GM23338 (cell line): Measurements from ENCODE around the gene PRKCH. TPM values are rescaled to one million over a fixed set of nuclear protein-coding genes. Genes with fewer than 3 reads are reported as not detected.
A peak's percentile ranks its signal among the peaks of the same experiment; 100 is the strongest.

Source experiments
- ATAC-seq: fragments of 200-7000 bp; cut with Tn5 transposase; 3 replicates; pipeline ENCODE4 v1.9.1; 2020
- DNase-seq: peaks from one replicate; pipeline ENCODE4 v3.0.0-alpha.2; 2015; ENCODE audit warnings: low spot score
- H2AFZ ChIP-seq: fragments of 200-600 bp; sonication (generic); 2 replicates; pipeline ENCODE4 v1.8.0; 2016; ENCODE audit warnings: antibody characterized with exemption, mild to moderate bottlenecking, moderate library complexity
- H3F3A ChIP-seq: fragments of 200-600 bp; sonication (generic); replicated peaks from 2 replicates; pipeline ENCODE4 v1.8.0; 2017; ENCODE audit warnings: antibody characterized with exemption, mixed run types, low read depth
- H3K27ac ChIP-seq: fragments of 200-600 bp; sonication (generic); 2 replicates; pipeline ENCODE4 v1.6.1; 2016; ENCODE audit warnings: low read depth
- H3K27me3 ChIP-seq: fragments of 200-600 bp; sonication (generic); 2 replicates; pipeline ENCODE4 v1.8.0; 2016; ENCODE audit warnings: mild to moderate bottlenecking, mixed run types, moderate library complexity; ENCODE audit not compliant: insufficient read depth
- H3K36me3 ChIP-seq: fragments of 200-600 bp; sonication (generic); 2 replicates; pipeline ENCODE4 v1.8.0; 2016; ENCODE audit warnings: mild to moderate bottlenecking; ENCODE audit not compliant: insufficient read depth
- H3K4me1 ChIP-seq: fragments of 200-600 bp; sonication (generic); 2 replicates; pipeline ENCODE4 v1.8.0; 2016; ENCODE audit warnings: mild to moderate bottlenecking, moderate library complexity; ENCODE audit not compliant: insufficient read depth
- H3K4me2 ChIP-seq: fragments of 200-600 bp; sonication (generic); 2 replicates; pipeline ENCODE4 v1.7.1; 2017; ENCODE audit warnings: mixed run types
- H3K4me3 ChIP-seq: fragments of 200-600 bp; sonication (generic); 2 replicates; pipeline ENCODE4 v1.6.1; 2016; ENCODE audit warnings: mixed run types
- H3K79me2 ChIP-seq: fragments of 200-600 bp; sonication (generic); replicated peaks from 2 replicates; pipeline ENCODE4 v1.8.0; 2017; ENCODE audit warnings: mild to moderate bottlenecking; ENCODE audit not compliant: insufficient read depth
- H3K9me2 ChIP-seq: fragments of 200-600 bp; sonication (generic); 2 replicates; pipeline ENCODE4 v1.8.0; 2017; ENCODE audit not compliant: insufficient read depth
- H4K20me1 ChIP-seq: fragments of 200-600 bp; sonication (generic); replicated peaks from 2 replicates; pipeline ENCODE4 v1.8.0; 2017; ENCODE audit warnings: mild to moderate bottlenecking; ENCODE audit not compliant: insufficient read depth
- H3K27ac Mint-ChIP-seq: 2 replicates; pipeline ENCODE4 v1.8.0; 2020; ENCODE audit warnings: inconsistent platforms, mild to moderate bottlenecking, moderate library complexity, mixed read lengths
- H3K27me3 Mint-ChIP-seq: 3 replicates; pipeline ENCODE4 v1.8.0; 2022; ENCODE audit warnings: low read depth, mild to moderate bottlenecking, moderate library complexity, mixed read lengths, inconsistent platforms; ENCODE audit not compliant: insufficient read depth, poor library complexity
- H3K36me3 Mint-ChIP-seq: 3 replicates; pipeline ENCODE4 v1.8.0; 2021; ENCODE audit warnings: low read depth, mild to moderate bottlenecking, inconsistent platforms, moderate library complexity, mixed read lengths
- H3K4me1 Mint-ChIP-seq: 3 replicates; pipeline ENCODE4 v1.8.0; 2020; ENCODE audit warnings: mild to moderate bottlenecking, inconsistent platforms, mixed read lengths
- H3K4me3 Mint-ChIP-seq: 3 replicates; pipeline ENCODE4 v1.8.0; 2021; ENCODE audit warnings: moderate library complexity, mild to moderate bottlenecking, inconsistent platforms, mixed read lengths
- H3K9me3 Mint-ChIP-seq: 3 replicates; pipeline ENCODE4 v1.8.0; 2020; ENCODE audit warnings: moderate library complexity, mild to moderate bottlenecking, inconsistent platforms, mixed read lengths
- CREB1 ChIP-seq: fragments of 250-450 bp; sonication (Bioruptor Pico); IDR thresholded peaks from 2 replicates; pipeline ENCODE4 v1.5.0; 2020; ENCODE audit warnings: low read depth, mild to moderate bottlenecking, moderate library complexity
- CTCF ChIP-seq, 2 experiments: fragments of 200-600 bp in 1 of 2; sonication (generic) in 1 of 2; conservative IDR thresholded peaks; 2 replicates each; pipeline versions ENCODE4 v1.5.1 to v1.6.1; 2016 to 2017; ENCODE audit warnings: antibody characterized with exemption in 2 of 2, low read depth in 2 of 2, mild to moderate bottlenecking in 2 of 2, moderate library complexity in 1 of 2
- EZH2 ChIP-seq: fragments of 200-600 bp; sonication (generic); IDR thresholded peaks from one replicate; pipeline ENCODE4 v1.8.0; 2017; ENCODE audit warnings: antibody characterized with exemption, mild to moderate bottlenecking, low read depth; ENCODE audit not compliant: unreplicated experiment
- EZH2phosphoT487 ChIP-seq: fragments of 200-600 bp; sonication (generic); IDR thresholded peaks from one replicate; pipeline ENCODE4 v1.8.1; 2018; ENCODE audit warnings: antibody characterized with exemption; ENCODE audit not compliant: unreplicated experiment
- NANOG ChIP-seq: IDR thresholded peaks from 2 replicates; pipeline ENCODE4 v1.6.1; 2016; ENCODE audit warnings: antibody characterized with exemption, borderline replicate concordance
- POLR2AphosphoS5 ChIP-seq: IDR thresholded peaks from 2 replicates; pipeline ENCODE4 v1.6.1; 2016; ENCODE audit warnings: antibody characterized with exemption, low read depth
- STAT1 ChIP-seq: IDR thresholded peaks from one replicate; pipeline ENCODE4 v1.6.1; 2016; ENCODE audit warnings: antibody characterized with exemption; ENCODE audit not compliant: unreplicated experiment
- ZNF114 ChIP-seq: fragments of 250-450 bp; sonication (Bioruptor Pico); IDR thresholded peaks from 2 replicates; pipeline ENCODE4 v1.5.0; 2020; ENCODE audit warnings: mild to moderate bottlenecking, moderate library complexity
- ZNF331 ChIP-seq: fragments of 250-450 bp; sonication (Bioruptor Pico); IDR thresholded peaks from 2 replicates; pipeline ENCODE4 v1.5.0; 2020; ENCODE audit warnings: low read depth, mild to moderate bottlenecking, moderate library complexity
- polyA plus RNA-seq: library from polyadenylated mRNA; unstranded; fragments of >200 nt; fragmentation: Nextera tagmentation; extraction: Ambion mirVana; gene quantifications from 2 replicates; pipeline ENCODE4 v1.2.1, GENCODE V29; 2016
- total RNA-seq: library from RNA; depleted of rRNA; stranded (reverse); fragments of >200 nt; shearing (Covaris generic); gene quantifications from 2 replicates; pipeline ENCODE4 v1.2.3, GENCODE V29; 2014
- TF ChIP-seq, protein P1 (sequence below): IDR thresholded peaks from 2 replicates; pipeline ENCODE4 v1.6.1; 2016; ENCODE audit warnings: antibody characterized with exemption
- TF ChIP-seq, protein P2 (sequence below): IDR thresholded peaks from one replicate; pipeline ENCODE4 v1.6.1; 2018; ENCODE audit warnings: antibody characterized with exemption; ENCODE audit not compliant: unreplicated experiment

Gene PRKCH
- total and polyA plus RNA-seq, 2 experiments from 2014 or later = 5.4 to 10.1 TPM

- H3K27ac ChIP-seq = peak overlapping the region; percentile 0; the same call in 1 of the 2 replicates
- H3K27ac Mint-ChIP-seq = peak overlapping the region; percentile 10; the same call in 1 of the 2 replicates
- H3K79me2 ChIP-seq = no peaks in the 10 kb centered on the region
- H3K36me3 ChIP-seq = no peaks in the 10 kb centered on the region
- peak overlapping the region; percentile 64 for H3K4me2 ChIP-seq
- no peaks in the 10 kb centered on the region for H3K36me3 Mint-ChIP-seq
- TF ChIP-seq POLR2AphosphoS5 = no peak
- TF ChIP-seq NANOG = no peak
- no peak for TF ChIP-seq STAT1
- no peak for TF ChIP-seq EZH2
- no peak for TF ChIP-seq CREB1 (CRISPR knock-in tag)
- TF ChIP-seq, protein P1, sequence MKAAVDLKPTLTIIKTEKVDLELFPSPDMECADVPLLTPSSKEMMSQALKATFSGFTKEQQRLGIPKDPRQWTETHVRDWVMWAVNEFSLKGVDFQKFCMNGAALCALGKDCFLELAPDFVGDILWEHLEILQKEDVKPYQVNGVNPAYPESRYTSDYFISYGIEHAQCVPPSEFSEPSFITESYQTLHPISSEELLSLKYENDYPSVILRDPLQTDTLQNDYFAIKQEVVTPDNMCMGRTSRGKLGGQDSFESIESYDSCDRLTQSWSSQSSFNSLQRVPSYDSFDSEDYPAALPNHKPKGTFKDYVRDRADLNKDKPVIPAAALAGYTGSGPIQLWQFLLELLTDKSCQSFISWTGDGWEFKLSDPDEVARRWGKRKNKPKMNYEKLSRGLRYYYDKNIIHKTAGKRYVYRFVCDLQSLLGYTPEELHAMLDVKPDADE = no peak
- peak; percentile 40 to 47 for TF ChIP-seq CTCF (conservative IDR thresholded peaks at IDR 0.05; ENCODE audit: low read depth in 2 of 2)
- TF ChIP-seq ZNF114 = no peak
- peaks cover under 1% of the 10 kb centered on the region; the same call in 1 of the 3 replicates for H3K9me3 Mint-ChIP-seq
- peaks cover 58% of the 10 kb centered on the region for H3K4me1 Mint-ChIP-seq
- H4K20me1 ChIP-seq = no peaks in the 10 kb centered on the region
- ATAC-seq = peak; percentile 39
- peak overlapping the region; percentile 32 for H3K4me3 Mint-ChIP-seq
- peaks cover 2% of the 10 kb centered on the region; the same call in 1 of the 2 replicates for H3F3A ChIP-seq
- H3K9me2 ChIP-seq = no peaks in the 10 kb centered on the region
- DNase-seq = peak; percentile 77
- no peaks in the 10 kb centered on the region for H3K27me3 ChIP-seq
- H3K4me1 ChIP-seq = peaks cover 60% of the 10 kb centered on the region
- peak overlapping the region; percentile 40; the same call in 1 of the 2 replicates for H3K4me3 ChIP-seq
- no peak overlapping the region for H2AFZ ChIP-seq
- H3K27me3 Mint-ChIP-seq = peaks cover 4% of the 10 kb centered on the region
These were observed 149.0 kb downstream of the PRKCH start for GRCh38 chr14:61470261-61470960.

GRCh38 chr14:61470961-61471293 is 149.5 kb downstream of the PRKCH start:
- Histone ChIP-seq H3K27ac (peak overlapping the region; percentile 0; the same call in 1 of the 2 replicates), H3K4me3 (no peak overlapping the region)
- no peak for TF ChIP-seq POLR2AphosphoS5
- TF ChIP-seq, protein P2, sequence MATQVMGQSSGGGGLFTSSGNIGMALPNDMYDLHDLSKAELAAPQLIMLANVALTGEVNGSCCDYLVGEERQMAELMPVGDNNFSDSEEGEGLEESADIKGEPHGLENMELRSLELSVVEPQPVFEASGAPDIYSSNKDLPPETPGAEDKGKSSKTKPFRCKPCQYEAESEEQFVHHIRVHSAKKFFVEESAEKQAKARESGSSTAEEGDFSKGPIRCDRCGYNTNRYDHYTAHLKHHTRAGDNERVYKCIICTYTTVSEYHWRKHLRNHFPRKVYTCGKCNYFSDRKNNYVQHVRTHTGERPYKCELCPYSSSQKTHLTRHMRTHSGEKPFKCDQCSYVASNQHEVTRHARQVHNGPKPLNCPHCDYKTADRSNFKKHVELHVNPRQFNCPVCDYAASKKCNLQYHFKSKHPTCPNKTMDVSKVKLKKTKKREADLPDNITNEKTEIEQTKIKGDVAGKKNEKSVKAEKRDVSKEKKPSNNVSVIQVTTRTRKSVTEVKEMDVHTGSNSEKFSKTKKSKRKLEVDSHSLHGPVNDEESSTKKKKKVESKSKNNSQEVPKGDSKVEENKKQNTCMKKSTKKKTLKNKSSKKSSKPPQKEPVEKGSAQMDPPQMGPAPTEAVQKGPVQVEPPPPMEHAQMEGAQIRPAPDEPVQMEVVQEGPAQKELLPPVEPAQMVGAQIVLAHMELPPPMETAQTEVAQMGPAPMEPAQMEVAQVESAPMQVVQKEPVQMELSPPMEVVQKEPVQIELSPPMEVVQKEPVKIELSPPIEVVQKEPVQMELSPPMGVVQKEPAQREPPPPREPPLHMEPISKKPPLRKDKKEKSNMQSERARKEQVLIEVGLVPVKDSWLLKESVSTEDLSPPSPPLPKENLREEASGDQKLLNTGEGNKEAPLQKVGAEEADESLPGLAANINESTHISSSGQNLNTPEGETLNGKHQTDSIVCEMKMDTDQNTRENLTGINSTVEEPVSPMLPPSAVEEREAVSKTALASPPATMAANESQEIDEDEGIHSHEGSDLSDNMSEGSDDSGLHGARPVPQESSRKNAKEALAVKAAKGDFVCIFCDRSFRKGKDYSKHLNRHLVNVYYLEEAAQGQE = no peak
- TF ChIP-seq CREB1 (CRISPR knock-in tag) = no peak
- no peak for TF ChIP-seq EZH2
- no peak for TF ChIP-seq NANOG
- TF ChIP-seq, protein P1 = no peak
- TF ChIP-seq EZH2phosphoT487 = no peak
- TF ChIP-seq ZNF114 = no peak
- TF ChIP-seq ZNF331 (CRISPR knock-in tag) = no peak
- no peak for TF ChIP-seq STAT1

More at GRCh38 chr14:61470961-61471293, 149.5 kb downstream of the PRKCH start:
- Histone ChIP-seq H2AFZ (no peak overlapping the region), H3K79me2 (no peaks in the 10 kb centered on the region), H3K27me3 (no peaks in the 10 kb centered on the region), H3F3A (peaks cover 2% of the 10 kb centered on the region; the same call in 1 of the 2 replicates), H3K4me1 (peaks cover 55% of the 10 kb centered on the region), H3K9me2 (no peaks in the 10 kb centered on the region), H4K20me1 (no peaks in the 10 kb centered on the region), H3K4me2 (peak overlapping the region; percentile 53; the same call in 1 of the 2 replicates), H3K36me3 (no peaks in the 10 kb centered on the region)
- Mint-ChIP-seq H3K4me1 (peaks cover 55% of the 10 kb centered on the region), H3K27me3 (peaks cover 4% of the 10 kb centered on the region), H3K36me3 (no peaks in the 10 kb centered on the region), H3K4me3 (peak overlapping the region; percentile 14; the same call in 1 of the 3 replicates), H3K27ac (peak overlapping the region; percentile 10; the same call in 1 of the 2 replicates), H3K9me3 (no peaks in the 10 kb centered on the region)
- ATAC-seq = no peak
- DNase-seq = no peak
